Urinary bladder (tissue), 4 donors: ENCODE data around the gene PSMG1. TPM values are rescaled to one million over a fixed set of nuclear protein-coding genes. Genes with fewer than 3 reads are reported as not detected.
"Not testable (repeated sequence)": the region's sequence is repeated elsewhere in the genome, so short reads cannot be mapped to it uniquely, and the experiment has no call there.

ENCODE experiments used
- DNase-seq: peaks from one replicate; pipeline ENCODE4 v3.0.0-alpha.2; 2015; ENCODE audit errors: extremely low spot score
- H3K27ac ChIP-seq: one replicate; pipeline ENCODE4 v1.5.1; 2013; ENCODE audit warnings: low read depth, mild to moderate bottlenecking, moderate library complexity
- H3K36me3 ChIP-seq: one replicate; pipeline ENCODE4 v1.6.1; 2013; ENCODE audit warnings: mild to moderate bottlenecking, moderate library complexity; ENCODE audit not compliant: insufficient read depth
- H3K4me1 ChIP-seq: one replicate; pipeline ENCODE4 v1.6.1; 2013; ENCODE audit warnings: mild to moderate bottlenecking, moderate library complexity; ENCODE audit not compliant: insufficient read depth
- H3K4me3 ChIP-seq: one replicate; pipeline ENCODE4 v1.5.1; 2013; ENCODE audit warnings: low read depth, low read length
- WGBS: extraction: QIAGEN DNeasy Blood & Tissue Kit; methylation state at CpG from one replicate; pipeline ENCODE4 v1.1.7; 2013; 5-methylcytosine and 5-hydroxymethylcytosine counted together
- polyA plus RNA-seq: library from polyadenylated mRNA; stranded (reverse); fragments of 200-250 nt; gene quantifications from one replicate; pipeline ENCODE4 v1.2.3, GENCODE V29; 2013
- total RNA-seq: library from RNA; depleted of rRNA; stranded (reverse); fragments of >200 nt; gene quantifications from one replicate; pipeline ENCODE4 v1.2.3, GENCODE V29; 2014
- donor health status: healthy with polysubstance abuse.
- donor health status: healthy.

Gene PSMG1
- total and polyA plus RNA-seq, 2 donors: 23.5 to 28.3 TPM

DNA sequence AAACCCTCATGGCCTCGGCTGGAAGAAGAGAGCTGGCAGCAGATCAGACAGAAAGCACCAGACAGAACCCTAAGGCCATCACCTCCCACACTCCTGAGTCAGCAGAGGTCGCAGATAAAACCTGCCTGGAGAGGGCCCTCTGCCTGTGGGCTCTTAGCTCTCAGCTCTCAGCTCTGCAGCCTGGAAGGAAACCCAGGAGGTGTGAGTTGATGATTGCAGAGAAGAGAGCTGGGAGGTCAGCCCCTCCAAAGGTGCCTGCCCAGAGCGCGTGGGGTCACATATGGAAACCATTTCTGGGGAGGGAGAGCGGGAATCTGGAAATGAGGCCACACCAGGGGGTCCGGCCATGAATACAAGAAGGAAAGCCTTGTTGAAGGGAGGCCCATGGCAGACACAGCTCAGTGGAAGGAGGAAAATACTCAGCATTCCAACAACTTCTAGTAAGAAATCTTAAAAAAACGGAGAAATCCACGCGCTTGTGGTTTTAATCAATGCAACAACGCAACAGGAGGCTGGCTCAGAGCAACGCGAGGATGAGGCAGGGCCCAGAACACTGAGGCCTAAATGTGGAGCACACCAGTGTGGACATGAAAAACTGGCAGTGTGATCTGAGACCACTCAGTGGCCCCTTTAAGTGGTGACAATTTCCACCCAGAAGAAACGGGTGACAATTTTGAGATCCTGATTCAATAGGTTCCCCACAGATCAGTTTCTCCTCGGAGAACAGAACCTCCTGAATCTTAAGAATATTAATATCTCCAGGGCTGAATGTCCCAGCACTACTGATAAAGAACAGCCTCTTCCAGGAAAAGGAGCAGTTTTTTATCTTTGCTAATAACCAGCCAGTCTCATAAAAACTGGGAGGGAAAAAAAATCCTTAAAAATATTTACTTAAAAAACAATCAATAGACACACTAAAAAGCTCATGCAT is 45.7 kb downstream of the PSMG1 start:
- Histone ChIP-seq H3K27ac (no peak overlapping the region), H3K4me3 (no peak overlapping the region), H3K4me1 (no peaks in the 10 kb centered on the region), H3K36me3 (no peaks in the 10 kb centered on the region)
- 63% methylated on average over 14 of the region's 14 CpGs for WGBS
- DNase-seq: peak; percentile 25

DNA sequence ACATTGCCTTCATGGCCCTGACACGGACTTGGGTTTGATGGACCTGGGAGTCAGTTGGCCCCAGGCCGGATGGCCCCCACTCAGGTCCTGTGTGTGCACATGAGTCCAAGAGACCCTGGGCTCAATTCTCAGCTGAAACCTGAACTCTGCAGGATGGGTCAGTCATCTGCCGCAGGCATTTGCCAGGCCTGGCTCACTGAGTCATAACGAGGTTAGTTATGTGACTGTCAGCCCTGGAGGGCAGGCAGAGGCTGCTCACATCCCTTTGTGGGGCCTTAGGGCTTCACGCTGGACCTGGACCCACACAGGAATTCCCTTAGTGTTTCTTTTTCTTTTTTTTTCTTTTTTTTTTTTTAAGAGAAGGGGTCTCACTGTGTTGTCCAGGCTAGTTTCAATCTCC is 46.5 kb downstream of the PSMG1 start:
- DNase-seq: no peak
- Histone ChIP-seq H3K27ac (no peak overlapping the region), H3K4me1 (no peaks in the 10 kb centered on the region), H3K36me3 (no peaks in the 10 kb centered on the region), H3K4me3 (no peak overlapping the region)
- WGBS: 90% methylated on average over 5 of the region's 5 CpGs

DNA sequence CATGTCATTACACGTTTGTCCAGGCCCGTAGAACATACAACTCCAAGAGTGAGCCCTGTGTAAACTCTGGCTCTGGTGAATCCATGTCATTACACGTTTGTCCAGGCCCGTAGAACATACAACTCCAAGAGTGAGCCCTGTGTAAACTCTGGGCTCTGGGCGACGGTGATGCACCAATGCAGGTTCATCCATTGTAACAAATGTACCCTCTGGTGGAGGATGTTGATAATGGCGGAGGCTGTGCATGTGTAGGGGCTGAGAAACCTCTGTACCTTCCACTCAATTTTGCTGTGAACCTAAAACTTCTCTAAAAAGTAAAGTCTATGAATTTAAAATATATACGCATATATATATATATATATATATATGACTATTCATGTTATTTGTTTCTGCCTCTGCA is 47.1 kb downstream of the PSMG1 start:
- WGBS: 71% methylated on average over 8 of the region's 8 CpGs
- not testable (repeated sequence) for DNase-seq, H3K4me1 ChIP-seq, H3K36me3 ChIP-seq, H3K27ac ChIP-seq, H3K4me3 ChIP-seq

DNA sequence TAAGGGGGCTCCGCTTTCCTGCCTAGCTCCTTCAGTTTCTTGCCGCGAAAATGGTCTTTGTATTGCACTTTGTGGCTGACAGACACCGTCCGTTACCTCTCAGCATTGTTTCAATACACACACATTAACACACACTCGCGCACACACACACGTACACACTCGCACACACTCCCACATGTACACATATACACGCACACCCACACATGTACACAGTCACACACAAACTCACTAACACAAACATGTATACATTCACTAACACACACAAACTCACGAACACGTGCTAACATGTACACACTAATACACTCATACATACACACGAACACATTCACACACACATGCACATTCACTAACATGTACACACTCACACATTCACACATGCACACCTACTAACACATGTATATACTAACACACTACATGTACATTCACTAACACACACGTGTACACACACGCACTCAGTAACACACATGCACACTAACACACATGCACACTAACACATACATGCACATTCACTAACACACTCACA is 48.9 kb downstream of the PSMG1 start:
- no peak overlapping the region for H3K4me3 ChIP-seq
- no peaks in the 10 kb centered on the region for H3K36me3 ChIP-seq
- no peaks in the 10 kb centered on the region for H3K4me1 ChIP-seq
- no peak for DNase-seq
- H3K27ac ChIP-seq: no peak overlapping the region
- 95% methylated on average over 15 of the region's 15 CpGs for WGBS

DNA sequence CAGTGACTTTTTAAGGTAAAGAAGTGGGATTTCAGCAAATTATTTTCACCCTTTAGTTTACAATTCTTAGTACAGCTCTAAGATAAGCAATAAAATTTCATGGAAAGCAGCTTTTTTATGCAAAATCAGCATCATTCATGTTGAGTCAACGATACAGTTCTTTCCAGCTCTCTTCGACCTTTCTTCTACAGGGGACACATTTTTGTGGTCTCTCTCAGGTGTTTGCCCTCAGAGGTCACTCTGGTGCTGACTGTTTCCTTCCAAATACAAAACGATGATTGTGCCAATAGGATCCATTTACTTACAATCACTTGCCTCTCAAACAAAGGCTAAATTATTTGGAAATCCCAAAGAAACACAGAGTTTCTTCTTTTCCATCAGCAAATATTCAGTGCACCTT is 51.0 kb downstream of the PSMG1 start:
- H3K4me1 ChIP-seq: no peaks in the 10 kb centered on the region
- 64% methylated on average over 3 of the region's 3 CpGs for WGBS
- H3K4me3 ChIP-seq: no peak overlapping the region
- DNase-seq: no peak
- no peaks in the 10 kb centered on the region for H3K36me3 ChIP-seq
- H3K27ac ChIP-seq: no peak overlapping the region

DNA sequence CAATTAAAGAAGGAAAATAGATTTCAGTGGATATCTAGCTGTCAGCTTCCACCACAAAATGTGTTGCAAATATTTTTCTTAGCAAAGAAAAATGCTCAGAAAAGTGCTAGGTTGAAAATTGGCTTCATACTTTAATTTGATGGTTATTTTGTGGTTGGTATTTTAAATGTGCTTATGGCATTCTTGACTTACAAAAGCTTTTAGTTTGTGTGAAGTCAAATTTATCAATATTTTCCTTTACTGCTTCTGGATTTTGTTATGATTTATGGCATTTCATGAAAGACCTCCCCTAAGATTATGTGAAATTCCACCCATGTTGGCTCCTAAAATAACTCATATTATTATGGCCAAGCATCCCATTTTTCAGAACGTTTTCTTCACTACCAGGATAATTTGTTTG is 51.5 kb downstream of the PSMG1 start:
- Histone ChIP-seq H3K4me1 (no peaks in the 10 kb centered on the region), H3K4me3 (no peak overlapping the region), H3K36me3 (no peaks in the 10 kb centered on the region), H3K27ac (no peak overlapping the region)
- 34% methylated on average over 1 of the region's 1 CpG for WGBS
- DNase-seq: no peak

DNA sequence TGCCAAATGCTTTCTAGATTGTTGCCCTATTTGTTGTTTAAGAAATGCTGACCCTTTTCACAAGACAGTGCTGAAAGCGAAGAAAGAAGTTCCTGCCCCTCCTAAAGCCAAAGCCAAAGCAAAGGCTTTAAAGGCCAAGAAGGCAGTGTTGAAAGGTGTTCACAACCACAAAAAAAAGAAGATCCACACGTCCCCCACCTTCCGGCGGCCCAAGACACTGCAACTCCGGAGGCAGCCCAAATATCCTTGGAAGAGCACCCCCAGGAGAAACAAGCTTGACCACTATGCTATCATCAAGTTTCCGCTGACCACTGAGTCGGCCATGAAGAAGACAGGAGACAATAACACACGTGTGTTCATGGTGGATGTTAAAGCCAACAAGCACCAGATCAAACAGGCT is 55.7 kb downstream of the PSMG1 start:
- no peaks in the 10 kb centered on the region for H3K4me1 ChIP-seq
- no peak overlapping the region for H3K27ac ChIP-seq
- H3K36me3 ChIP-seq: no peaks in the 10 kb centered on the region
- DNase-seq: no peak
- H3K4me3 ChIP-seq: no peak overlapping the region
- WGBS: 81% methylated on average over 8 of the region's 8 CpGs

DNA sequence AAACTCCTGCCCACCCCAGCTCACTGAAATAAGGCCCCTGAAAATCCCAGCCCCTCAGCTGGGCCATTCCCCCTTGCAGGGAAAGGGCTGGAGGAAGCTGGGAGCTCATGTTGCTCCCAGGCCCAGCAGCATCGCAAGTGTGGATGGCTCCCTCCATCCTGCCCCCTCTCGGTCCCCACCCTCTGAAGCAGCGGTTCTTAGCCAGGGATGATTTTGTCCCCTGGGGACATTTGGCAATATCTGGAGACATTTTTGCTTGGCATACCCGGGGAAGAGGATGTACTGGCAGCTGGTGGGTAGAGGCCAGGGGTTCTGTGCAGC is 56.8 kb downstream of the PSMG1 start:
- H3K4me1 ChIP-seq: no peaks in the 10 kb centered on the region
- H3K27ac ChIP-seq: no peak overlapping the region
- no peak overlapping the region for H3K4me3 ChIP-seq
- 86% methylated on average over 4 of the region's 4 CpGs for WGBS
- no peak for DNase-seq
- no peaks in the 10 kb centered on the region for H3K36me3 ChIP-seq

DNA sequence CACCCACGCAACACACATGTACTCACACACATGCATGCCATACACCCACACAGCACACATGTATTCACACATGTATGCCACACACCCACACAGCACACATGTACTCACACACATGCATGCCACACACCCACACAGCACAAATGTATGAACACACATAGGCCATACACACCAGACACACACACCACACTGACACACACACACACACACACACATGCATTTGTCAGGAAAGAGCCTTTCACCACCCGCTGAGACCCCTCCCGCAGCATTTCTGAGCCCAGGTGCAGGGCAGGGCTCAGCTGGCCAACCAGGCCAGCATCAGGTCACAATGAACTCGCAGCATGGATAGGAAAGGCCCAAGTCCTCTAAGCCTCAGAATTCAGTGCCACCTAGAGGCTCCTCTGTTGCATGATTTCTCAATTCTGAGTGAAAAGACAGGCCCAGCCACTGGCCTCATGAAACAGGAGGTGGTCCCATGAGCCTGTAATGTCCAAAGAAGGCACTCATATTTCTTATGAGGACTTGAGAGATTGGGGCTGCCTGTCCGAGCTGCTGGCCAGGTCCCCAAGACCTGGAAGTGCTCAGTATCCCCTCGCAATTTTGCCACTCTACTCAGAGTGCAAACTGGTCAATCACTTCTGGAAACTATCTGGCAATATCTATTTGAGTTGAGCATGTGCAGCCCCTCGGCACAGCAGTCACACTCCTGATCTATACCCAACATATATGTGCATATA is 57.3 kb downstream of the PSMG1 start:
- Histone ChIP-seq H3K4me1 (no peaks in the 10 kb centered on the region), H3K4me3 (no peak overlapping the region), H3K36me3 (no peaks in the 10 kb centered on the region), H3K27ac (no peak overlapping the region)
- WGBS: 33% methylated on average over 7 of the region's 7 CpGs
- no peak for DNase-seq

Other genes with a start within 250 kb of the PSMG1 start
- 195 TPM for gene BRWD1, start 130.2 kb upstream of the PSMG1 start, total RNA-seq
- 19.5 TPM for gene BRWD1, start 130.2 kb upstream of the PSMG1 start, polyA plus RNA-seq
- 239 TPM for gene HMGN1, start 165.6 kb upstream of the PSMG1 start, total RNA-seq
- 108 TPM for gene HMGN1, start 165.6 kb upstream of the PSMG1 start, polyA plus RNA-seq